ENCODE measurements around the gene NFAM1.

The NFAM1 gene

DNA sequence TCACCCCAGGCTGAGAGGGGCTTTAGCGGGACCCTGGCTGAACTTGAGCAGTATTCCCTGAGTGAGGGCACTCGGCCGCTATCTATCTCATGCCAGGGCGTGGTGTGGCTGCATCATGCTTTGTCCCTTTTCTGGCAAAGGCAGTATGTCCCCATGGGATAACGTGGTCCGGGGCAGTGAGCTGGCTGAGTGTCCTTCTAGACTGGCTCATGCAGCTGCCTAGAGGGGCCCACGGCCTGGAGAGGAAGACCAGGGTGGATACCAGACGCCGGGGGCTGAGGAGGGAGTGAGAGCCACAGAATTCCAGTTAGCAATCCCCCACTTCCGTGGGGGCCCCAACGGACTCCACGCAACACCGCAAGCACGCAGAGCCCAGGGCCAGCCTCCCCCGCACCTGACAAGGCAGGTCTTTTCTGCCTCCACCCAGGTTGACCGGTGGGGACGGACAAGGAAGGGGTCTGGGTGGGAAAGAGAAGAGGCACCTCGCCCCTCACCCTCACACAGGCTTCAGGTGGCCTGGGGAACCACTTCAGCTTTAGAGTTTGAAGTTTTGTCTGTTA is 15.5 kb downstream of the NFAM1 start:
- no peak for DNase-seq (ENCODE audit: low read depth in 2 of 2)

DNA sequence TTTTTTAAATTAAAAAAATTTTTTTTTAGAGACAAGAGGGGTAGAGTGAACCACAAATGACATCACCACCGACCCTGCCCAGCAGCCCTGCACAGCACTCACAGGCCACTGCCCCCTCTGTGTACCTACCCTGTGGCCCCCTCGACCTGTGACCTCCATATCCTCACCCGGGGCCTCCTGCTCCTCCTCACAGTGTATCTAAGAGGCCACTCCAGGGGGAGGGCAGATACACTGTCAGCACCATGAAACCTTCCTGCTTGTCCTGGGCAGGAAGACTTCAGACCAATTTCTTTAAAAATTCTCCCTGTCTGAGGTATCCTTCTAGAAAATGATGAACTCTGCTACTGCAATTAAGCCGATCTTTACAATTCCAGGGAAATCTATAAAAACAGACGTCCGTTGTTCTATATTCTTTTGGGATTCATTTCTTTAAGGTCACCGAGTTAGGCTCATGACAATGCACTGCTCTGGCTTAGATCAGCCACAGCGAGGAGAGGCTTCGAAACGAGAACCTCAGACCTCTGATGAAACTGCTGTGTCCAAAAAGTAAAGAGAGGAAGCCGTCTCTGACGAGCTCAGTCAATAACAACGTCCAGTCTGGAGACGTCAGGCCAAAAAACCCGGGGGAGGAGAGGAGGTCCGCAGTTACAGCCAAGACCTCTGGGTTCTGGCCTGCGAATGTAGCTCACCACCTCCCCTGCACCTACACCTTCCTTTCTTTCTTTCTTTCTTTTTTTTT is 17.5 kb downstream of the NFAM1 start:
- DNase-seq (ENCODE audit: low read depth in 2 of 2) = no peak

DNA sequence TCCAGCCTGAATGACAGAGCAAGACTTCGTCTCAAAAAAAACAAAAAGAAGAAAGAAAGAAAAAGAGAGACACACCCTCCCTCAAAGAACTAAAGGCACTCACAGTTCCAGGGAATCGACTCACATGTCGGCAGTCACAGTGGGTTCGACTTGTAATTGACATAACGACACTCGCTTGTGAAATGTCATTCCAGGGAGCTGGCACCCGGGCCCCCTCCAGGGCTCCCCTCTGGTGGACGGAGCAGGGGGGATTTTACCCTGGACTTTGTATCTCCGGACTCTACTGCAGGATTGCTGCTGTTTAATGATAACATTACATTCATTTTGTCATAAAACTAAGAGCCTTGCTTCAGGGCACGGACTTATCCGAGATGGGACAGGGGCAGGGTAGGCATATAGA is 18.2 kb downstream of the NFAM1 start:
- DNase-seq (ENCODE audit: low read depth in 2 of 2) = no peak

DNA sequence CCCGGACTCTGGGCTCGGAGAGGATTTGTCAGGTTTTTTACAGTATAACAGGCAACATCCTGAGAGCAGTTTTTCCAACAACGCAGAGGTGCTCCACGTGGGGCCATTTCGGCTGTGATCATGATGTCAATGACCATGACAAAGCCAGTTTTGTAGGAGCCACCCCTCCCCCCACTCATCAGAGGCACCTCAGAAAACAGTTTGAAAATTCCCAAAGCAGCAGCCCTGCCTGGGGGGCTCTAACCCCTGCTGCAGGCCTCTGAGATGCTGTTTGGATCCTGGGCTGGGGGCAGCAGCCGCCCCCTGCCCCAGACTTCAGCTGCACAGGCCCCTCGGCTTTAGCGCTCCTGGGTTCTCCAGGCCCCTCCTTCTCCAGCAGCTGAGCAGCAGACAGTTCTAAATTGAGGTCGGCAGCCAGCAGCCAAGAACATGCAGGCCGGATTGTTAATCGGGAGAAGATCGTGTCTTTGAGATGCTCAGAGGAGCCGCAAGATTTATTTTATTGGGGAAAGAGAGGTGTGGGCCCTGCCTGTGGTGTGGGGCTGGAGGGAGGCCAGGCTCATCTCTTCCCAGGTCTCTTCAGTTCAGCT is 19.4 kb downstream of the NFAM1 start:
- no peak for DNase-seq (ENCODE audit: low read depth in 2 of 2)

DNA sequence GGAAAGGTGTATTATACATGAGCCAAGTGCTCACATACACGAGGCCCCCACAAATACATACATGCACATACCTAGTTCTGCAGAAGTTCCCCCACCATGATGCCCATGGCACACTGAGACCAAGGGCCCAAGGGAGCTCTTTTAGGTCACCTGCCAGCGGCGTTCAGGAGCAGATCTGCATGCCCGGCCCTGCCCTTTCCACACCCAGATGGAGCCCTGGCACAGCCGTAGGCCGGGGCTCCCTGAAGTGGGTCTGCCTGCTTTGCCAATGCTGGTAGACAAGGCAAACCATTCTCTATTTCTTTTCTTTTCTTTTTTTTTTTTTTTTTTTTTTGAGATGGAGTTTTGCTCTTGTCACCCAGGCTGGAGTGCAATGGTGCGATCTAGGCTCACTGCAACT is 21.5 kb downstream of the NFAM1 start:
- no peak for DNase-seq (ENCODE audit: low read depth in 2 of 2)

DNA sequence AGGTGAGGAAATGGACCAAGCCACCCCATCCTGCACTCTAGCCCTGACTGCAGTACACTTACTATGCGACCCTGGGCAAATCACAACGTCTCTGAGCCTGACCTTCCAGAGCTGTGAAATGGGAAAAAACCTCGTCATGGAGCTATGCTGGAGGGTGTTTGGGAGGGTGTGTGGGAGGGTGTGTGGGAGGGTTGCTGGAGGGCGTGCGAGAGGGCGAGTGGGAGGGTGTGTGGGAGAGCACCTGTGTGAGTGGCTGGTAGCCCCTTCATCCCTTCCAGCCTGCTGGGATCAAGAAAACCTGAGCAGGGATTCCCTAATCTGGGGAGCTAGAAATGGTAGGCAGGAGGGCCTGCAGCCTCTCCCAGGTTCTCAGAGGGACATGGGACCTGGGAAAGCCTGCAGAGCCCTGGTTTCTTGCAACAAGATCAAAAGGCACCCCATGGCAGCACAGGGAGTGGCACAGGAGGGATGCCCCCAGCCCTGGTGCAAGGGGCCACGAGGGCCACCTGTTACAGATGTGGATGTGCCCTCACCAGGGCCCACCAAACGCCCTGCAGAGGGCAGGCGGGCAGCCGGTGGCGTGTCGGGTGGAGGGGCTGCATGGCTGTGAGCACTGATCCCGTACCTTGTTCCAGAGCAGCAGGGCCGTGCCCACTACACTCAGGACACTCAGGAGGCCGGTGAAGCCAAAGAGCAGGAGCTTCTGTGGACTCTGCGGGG is 23.2 kb downstream of the NFAM1 start:
- DNase-seq (ENCODE audit: low read depth in 2 of 2) = no peak

DNA sequence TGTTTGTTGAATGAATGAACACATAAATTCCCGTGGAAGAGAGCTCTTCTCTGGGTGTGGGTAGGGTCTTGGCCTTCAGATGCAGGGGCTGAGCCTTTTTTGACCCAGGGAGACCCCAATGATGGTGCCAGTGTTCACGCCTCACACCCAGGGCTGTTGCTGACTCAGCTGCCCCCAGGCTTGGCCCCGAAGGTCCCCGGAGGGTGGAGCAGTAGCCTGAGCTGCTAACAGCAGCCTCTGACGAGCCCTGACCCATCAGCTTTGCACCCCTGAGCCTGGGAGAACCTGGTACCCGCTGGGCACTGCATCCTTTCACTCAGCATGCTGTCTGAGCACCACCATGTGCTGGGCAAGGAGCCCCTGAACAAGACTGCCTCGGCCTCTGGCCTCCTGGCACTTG is 23.9 kb downstream of the NFAM1 start:
- no peak for DNase-seq (ENCODE audit: low read depth in 2 of 2)

DNA sequence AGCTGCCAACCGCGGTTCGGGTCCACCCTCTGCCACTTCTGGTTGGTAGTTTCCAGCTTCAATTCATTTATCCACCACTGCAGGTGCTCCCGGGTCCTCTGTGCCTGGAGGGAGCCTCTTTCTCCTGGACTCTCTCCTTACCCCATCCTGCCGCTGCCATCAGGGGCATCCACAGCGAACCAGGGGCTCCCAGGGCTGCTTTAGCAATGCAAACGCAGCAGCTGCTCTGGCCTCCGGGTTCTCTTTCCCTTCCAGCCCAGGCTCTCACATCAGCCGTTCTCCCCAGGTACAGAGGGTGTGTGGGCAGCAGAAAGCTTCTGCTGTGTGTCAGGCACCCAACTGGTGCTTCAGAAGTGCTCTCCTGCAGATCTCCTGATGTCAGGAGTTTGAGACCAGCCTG is 27.9 kb downstream of the NFAM1 start:
- no peak for DNase-seq (ENCODE audit: low read depth in 2 of 2)

DNA sequence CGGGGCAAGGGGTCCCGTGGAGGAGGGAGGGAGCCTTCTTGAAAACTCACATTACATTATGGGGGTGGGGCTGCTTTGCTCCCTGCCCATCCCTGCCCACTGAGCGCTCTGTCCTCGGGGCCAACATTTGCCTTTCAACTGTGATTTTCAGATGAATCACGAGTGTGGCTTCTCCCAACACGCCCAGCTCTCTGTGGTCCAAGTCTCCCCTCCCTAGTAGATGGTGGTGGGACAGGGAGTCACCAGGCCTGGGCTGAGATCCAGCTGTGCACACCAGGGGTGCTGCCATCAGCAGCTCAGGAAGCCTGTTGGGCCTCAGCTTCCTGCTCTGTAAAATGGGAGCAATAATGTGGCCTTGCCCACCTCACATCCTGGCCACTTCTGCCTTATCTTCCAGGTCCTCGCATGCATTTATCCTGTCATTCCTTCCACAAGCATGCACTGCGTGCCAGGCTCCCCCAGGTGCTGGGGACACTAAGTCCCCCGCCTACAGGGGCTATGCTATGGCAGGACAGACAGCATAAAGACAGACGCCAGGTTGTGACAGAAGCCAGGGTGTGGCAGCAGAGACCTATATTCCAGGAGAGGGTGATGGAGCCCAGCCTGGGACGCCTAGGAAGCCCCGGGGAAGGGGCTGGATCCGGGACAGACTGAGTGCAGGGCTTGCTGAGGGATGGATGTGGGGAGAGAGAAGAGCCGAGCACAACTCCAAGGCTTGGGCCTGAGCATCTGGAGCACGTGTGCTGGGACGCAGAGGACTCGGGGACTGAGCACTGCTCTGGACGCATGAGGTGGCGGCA is 30.5 kb downstream of the NFAM1 start:
- DNase-seq (ENCODE audit: low read depth in 2 of 2) = no peak

DNA sequence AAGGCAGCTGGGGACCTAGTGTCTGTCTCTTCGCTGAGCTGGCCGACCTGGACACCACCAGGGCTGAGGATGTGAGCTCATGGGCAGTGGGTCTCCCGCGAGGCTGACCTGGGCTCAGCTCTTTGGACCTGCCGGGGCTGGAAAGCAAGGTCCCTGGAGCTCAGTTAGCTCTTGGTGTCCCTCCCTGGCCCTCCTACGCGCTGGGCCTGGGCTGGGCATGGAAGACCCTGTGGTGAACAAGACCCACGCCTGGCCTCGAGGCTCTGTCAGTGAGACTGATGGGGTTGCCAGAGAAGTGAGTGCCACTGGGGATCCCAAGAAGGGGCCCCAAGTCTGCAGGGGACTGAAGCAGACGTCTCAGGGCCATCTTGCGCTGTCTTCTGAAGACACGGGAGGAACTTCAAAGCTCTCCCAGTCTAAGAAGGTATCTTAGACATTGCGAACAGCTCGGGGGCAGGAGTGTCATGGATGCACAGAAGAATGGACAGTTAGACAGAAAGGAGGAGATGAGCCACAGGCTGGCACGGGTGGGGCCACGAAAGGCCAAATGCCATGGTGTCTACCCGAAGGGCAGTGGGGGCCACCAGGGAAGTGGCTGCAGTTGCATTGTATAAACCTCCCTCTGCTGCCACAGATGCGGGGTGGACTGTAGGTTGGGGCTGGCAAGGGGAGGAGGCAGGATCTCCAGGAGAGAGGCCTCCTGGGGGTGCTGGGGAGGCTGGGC is 31.2 kb downstream of the NFAM1 start:
- DNase-seq (ENCODE audit: low read depth in 2 of 2) = no peak

DNA sequence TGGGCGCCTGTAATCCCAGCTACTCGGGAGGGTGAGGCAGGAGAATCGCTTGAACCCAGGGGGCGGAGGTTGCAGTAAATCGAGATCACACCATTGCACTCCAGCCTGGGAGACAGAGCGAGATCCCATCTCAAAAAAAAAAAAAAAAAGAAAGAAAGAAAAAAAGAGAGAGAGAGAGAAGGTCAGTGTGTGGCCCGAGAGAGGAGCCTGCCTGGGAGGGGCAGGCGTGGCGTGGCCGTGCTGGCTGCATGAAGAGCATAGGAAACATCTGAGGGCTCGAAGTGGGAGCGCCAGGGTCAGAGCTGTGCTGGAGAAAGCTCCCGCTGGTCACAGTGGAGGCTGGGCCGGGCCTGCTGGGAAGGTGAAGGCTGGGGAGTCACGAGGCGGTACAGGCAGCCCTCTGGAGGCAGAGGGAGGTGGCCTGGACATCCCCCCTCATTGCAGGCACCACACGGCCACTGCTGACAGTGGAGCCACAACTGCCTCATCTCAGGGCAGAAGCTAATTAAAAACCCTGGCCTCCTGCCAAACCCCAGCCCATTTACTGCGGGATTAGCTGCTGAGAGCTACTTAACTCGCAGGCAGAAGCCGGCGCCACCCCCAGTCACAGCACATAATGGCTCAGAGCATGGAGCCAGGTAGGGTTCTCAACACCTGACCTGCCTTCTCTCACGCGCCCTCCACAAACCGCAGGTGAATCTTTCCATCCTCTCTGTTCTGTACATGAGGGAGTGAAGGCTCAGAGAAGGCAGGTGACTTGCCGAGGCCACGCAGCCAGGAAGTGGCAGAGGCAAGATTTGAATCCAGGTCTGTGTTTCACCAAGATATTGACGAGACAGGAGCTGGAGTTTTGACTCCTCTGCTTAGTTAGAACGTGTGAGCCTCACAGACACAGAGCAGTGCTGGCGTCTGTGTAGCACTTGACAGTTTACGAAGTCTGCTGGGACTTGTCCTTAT is 32.6 kb downstream of the NFAM1 start:
- no peak for DNase-seq (ENCODE audit: low read depth in 2 of 2)

DNA sequence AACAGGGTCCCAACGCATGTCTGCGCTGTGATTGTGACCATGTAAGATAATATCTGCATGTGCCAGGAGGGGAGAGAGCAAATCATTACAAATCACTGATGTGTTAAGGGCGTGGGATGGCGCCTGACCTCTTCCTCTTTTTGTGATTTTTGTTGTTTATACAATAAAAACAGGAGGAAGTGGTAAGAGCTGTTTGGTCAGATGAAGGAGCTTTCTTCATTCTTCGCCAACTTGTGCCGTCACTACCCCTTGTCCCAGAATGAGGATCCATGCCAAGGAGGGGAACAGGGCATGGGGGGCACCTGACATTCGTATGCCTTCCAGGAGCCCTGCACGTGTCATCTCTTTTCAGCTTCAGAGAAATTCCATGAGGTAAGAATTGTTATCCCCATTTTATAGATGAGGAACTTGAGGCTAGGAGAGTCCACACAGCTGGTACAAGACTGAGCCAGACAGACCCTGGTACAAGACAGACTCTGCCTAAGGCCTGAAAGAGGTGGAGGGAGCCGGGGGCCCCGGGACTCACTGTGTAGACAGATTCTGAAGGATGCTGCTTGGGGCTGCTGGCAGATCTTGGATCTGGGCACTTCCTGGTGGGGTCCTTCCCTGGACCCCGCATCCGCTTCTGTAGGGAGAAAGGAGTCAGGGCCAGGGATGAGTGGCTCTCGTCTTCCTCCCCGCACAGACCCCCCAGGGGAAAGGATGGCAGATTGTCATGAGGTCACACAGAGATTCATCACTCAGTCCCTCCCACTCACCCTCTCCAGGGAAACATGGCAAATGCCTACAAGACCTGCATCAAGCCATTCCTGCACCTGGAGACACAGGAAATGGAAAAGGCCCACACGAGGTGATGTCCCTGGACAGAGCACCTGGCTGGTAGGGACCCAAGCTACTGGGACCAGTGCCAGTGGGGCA is 34.6 kb downstream of the NFAM1 start:
- no peak for DNase-seq (ENCODE audit: low read depth in 2 of 2)

DNA sequence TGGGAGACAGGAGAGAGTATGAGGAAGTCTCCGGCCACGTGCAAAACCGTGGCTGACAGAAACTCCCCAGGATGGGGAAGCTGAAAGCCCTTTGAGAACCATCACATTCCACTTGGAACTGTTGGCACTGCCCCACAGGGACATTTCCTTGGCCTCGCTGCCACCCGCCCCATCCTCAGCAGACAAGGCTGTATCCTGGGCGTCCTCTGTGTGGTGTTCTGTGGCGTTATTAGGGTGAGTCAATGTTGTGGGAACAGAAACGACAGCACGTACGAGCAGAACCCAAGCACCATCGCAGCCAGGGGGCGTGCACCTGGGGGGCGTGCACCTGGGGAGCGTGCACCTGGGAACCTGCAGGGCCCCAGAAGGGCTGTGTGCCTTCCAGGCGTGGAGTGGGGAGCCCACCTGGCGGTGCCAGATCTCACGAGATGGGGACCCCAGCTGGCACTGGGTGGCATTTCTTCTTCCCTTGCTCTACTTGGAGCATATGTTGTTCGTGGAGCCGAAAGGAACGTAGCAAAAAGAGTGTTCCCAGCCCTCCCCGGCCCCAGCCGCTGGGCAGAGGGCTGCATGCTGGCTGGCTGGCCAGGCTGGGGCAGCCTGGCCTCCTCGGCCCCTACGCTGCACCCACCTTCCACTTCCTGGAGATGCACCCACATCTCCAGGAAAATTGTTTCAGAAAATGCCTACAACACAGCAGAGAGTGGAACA is 35.4 kb downstream of the NFAM1 start:
- DNase-seq (ENCODE audit: low read depth in 2 of 2) = no peak

DNA sequence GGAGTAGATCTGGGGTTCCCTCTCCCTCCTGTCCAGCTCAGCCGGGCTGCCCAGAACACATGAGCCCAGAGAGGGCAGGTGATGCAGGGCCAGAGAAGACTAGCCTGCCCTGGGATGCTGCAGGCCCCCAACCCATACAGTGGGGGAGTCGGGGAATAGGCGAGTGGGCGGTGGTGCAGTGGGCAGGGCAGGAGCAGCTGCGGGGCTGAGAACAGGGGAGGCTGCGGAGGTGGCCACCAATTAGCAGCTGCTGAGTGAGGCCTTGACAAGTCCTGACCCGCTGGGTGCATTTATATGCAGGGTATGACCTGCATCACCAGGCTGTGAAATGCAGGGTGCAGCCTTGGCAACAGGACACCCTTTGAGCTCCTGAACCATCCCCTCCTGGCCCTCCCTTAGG is 43.1 kb downstream of the NFAM1 start:
- no peak for DNase-seq (ENCODE audit: low read depth in 2 of 2)

DNA sequence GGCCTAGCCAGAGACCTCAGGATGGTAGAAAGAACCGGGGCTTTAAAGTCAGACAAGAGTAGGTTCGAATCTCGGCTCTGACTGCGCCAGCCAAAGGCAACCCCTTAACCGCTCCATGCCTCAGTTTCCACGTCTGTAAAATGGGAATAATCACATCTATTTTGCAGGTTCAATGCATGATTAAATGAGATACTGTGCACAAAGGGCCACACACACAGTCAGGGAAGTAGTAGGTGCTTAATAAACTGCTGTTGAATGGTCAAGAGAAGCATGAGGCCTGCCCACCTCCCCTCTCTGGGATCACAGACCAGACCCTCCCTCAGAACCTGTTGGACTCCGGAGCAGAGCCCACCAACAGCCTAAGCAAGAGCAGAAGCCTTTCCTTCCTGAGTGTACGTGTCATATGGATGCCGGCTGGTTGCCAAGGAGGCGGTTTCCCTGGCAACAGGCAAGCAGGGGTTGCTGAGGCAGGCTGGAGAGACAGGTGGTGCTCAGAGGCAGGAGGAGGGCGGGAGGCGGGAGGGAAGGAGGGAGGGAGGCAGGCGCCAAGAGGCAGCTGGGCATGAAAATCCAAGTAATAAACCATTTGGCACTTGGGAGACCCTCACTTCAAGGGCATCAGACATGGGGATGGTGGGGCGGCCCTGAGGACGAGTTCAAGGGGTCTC is 43.9 kb downstream of the NFAM1 start:
- DNase-seq (ENCODE audit: low read depth in 2 of 2) = no peak

DNA sequence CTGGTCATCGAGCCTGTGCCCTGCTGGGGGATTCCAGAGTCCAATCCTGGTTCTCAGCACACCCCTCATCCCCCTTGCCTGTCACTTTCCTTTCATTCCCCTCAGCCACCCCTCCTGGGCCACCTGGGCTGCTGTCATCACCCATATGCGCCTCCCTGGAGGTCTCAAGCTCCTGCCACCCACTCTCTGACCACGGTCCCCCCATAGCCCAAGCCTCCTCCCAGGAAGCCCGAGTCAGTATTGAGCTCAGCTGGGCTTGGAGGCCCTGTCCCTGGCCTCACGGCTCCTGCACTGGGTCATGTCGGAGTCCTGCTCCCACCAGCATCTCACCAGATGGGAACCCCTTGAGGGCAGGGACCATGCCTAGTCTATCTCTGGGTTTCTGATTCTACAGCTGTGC is 44.6 kb downstream of the NFAM1 start:
- no peak for DNase-seq (ENCODE audit: low read depth in 2 of 2)

DNA sequence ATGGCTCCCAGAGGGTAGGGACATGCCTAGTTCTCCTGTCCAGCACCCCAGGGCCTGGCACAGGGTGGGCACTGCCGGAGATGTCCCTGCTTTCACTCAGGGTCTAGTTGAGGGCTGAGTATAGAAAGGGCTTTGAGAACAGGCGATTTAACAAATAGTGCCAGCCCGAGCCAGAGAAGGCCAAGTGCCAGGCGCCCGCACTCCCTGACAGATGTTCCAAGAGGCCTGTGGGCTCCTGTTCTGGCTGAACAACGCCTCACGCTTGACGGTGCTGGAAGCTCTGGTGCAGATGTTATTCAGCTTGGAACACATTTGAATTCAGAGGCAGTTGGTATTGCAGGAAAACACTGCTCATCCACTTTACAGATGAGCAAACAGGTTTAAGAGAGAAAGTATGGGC is 46.5 kb downstream of the NFAM1 start:
- DNase-seq (ENCODE audit: low read depth in 2 of 2) = no peak

DNA sequence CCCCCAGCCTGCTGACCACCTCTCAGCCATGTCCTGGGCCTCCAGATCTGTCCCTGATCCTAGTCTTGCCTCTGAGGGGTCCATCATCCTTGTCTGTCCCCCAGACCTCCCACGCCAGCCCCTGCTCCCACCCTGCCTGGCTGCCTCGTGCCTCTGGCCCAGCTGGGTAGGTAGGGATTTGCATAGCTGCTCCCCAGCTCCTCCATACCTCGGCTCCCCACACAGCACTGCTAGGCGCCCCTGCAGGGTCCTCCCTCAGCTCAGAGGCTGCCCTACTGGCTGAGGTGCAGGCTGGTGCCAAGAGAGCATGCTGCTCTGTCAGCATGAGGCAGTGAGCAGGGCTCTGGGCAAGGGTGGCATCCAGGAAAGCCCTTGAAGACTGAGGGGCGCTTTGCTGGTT is 47.7 kb downstream of the NFAM1 start:
- DNase-seq (ENCODE audit: low read depth in 2 of 2) = no peak
